Fibroblast of lung (primary cell): ENCODE measurements around the gene CFHR1. TPM values are rescaled to one million over a fixed set of nuclear protein-coding genes. Genes with fewer than 3 reads are reported as not detected.
"Not testable (repeated sequence)": the region's sequence is repeated elsewhere in the genome, so short reads cannot be mapped to it uniquely, and the experiment has no call there.

Experiments
- DNase-seq, 2 donors: peaks; one replicate each; pipeline versions ENCODE4 v3.0.0 to v3.0.0-alpha.2; 2010; ENCODE audit warnings: low read depth in 2 of 2
- H2AFZ ChIP-seq: 2 replicates; pipeline ENCODE4 v1.5.1; 2012; ENCODE audit warnings: low read length, control low read depth, inconsistent platforms
- H3K27ac ChIP-seq: 2 replicates; pipeline ENCODE4 v1.5.1; 2011; ENCODE audit warnings: low read length, control low read depth; ENCODE audit not compliant: insufficient read depth
- H3K27me3 ChIP-seq: 2 replicates; pipeline ENCODE4 v1.5.1; 2011; ENCODE audit warnings: mild to moderate bottlenecking, low read length; ENCODE audit not compliant: control insufficient read depth, insufficient read depth
- H3K36me3 ChIP-seq: 2 replicates; pipeline ENCODE4 v1.5.1; 2011; ENCODE audit warnings: low read length; ENCODE audit not compliant: control insufficient read depth, insufficient read depth
- H3K4me1 ChIP-seq: 2 replicates; pipeline ENCODE4 v1.5.1; 2011; ENCODE audit warnings: low read length; ENCODE audit not compliant: control insufficient read depth, insufficient read depth; ENCODE audit errors: extremely low read depth
- H3K4me2 ChIP-seq: 2 replicates; pipeline ENCODE4 v1.5.1; 2011; ENCODE audit warnings: low read length, control low read depth; ENCODE audit not compliant: insufficient read depth; ENCODE audit errors: extremely low read depth
- H3K4me3 ChIP-seq, 4 experiments: fragments of 200-600 bp in 1 of 4; sonication (generic) in 1 of 4; replicated peaks in 1 of 4; 2 replicates each; pipeline ENCODE4 v1.5.1; 2011 to 2016; ENCODE audit warnings: low read length in 4 of 4, low read depth in 3 of 4, mild to moderate bottlenecking in 3 of 4, control low read depth in 2 of 4, inconsistent platforms in 1 of 4, mixed read lengths in 1 of 4; ENCODE audit not compliant: insufficient read depth in 1 of 4; ENCODE audit errors: control extremely low read depth in 1 of 4
- H3K79me2 ChIP-seq: 2 replicates; pipeline ENCODE4 v1.5.1; 2012; ENCODE audit warnings: mild to moderate bottlenecking, low read length, inconsistent platforms; ENCODE audit not compliant: control insufficient read depth, insufficient read depth
- H3K9ac ChIP-seq: 2 replicates; pipeline ENCODE4 v1.5.1; 2011; ENCODE audit warnings: mild to moderate bottlenecking, low read length, control low read depth; ENCODE audit not compliant: insufficient read depth
- H3K9me3 ChIP-seq: 2 replicates; pipeline ENCODE4 v1.5.1; 2012; ENCODE audit warnings: low read depth, low read length; ENCODE audit not compliant: control insufficient read depth, insufficient read depth
- H4K20me1 ChIP-seq: 2 replicates; pipeline ENCODE4 v1.5.1; 2011; ENCODE audit warnings: low read length; ENCODE audit not compliant: control insufficient read depth, insufficient read depth; ENCODE audit errors: extremely low read depth
- EZH2 ChIP-seq: IDR thresholded peaks from 2 replicates; pipeline ENCODE4 v1.5.1; 2012; ENCODE audit warnings: low read length, control low read depth, mild to moderate bottlenecking; ENCODE audit errors: missing control alignments
- polyA plus RNA-seq, 2 donors: library from polyadenylated mRNA; depleted of rRNA in 1 of 2; stranded (reverse) in 1 of 2; unstranded in 1 of 2; fragments of >200 nt; gene quantifications; 2 replicates each; pipeline ENCODE4 v1.2.1, GENCODE V29; 2011 to 2012; ENCODE audit warnings: missing spikeins in 1 of 2
- total RNA-seq: library from RNA; depleted of rRNA; stranded (reverse); fragments of >200 nt; gene quantifications from 2 replicates; pipeline ENCODE4 v1.2.1, GENCODE V29; 2014
- TF ChIP-seq, protein P1 (sequence below), 2 donors: IDR thresholded peaks in 1 of 2; conservative IDR thresholded peaks in 1 of 2; 1 replicate in 1 of 2; 2 replicates in 1 of 2; pipeline ENCODE4 v1.5.1; 2011 to 2012; ENCODE audit warnings: low read length in 2 of 2, control low read depth in 1 of 2, inconsistent platforms in 1 of 2, low read depth in 1 of 2, mild to moderate bottlenecking in 1 of 2

The CFHR1 gene
- total and polyA plus RNA-seq, 2 donors (not counting 1 experiment from before 2014, with no cell fraction given) = 0.12 to 0.50 TPM

GRCh38 chr1:196827860-196828259 lies 8.3 kb downstream of the CFHR1 start:
- not testable (repeated sequence) for H4K20me1 ChIP-seq, H3K27me3 ChIP-seq, H3K9me3 ChIP-seq, H3K4me3 ChIP-seq, H2AFZ ChIP-seq, H3K4me1 ChIP-seq, H3K36me3 ChIP-seq, H3K79me2 ChIP-seq, H3K4me2 ChIP-seq, H3K9ac ChIP-seq, H3K27ac ChIP-seq
- peak; percentile 67 to 70 for DNase-seq
- TF ChIP-seq, protein P1, sequence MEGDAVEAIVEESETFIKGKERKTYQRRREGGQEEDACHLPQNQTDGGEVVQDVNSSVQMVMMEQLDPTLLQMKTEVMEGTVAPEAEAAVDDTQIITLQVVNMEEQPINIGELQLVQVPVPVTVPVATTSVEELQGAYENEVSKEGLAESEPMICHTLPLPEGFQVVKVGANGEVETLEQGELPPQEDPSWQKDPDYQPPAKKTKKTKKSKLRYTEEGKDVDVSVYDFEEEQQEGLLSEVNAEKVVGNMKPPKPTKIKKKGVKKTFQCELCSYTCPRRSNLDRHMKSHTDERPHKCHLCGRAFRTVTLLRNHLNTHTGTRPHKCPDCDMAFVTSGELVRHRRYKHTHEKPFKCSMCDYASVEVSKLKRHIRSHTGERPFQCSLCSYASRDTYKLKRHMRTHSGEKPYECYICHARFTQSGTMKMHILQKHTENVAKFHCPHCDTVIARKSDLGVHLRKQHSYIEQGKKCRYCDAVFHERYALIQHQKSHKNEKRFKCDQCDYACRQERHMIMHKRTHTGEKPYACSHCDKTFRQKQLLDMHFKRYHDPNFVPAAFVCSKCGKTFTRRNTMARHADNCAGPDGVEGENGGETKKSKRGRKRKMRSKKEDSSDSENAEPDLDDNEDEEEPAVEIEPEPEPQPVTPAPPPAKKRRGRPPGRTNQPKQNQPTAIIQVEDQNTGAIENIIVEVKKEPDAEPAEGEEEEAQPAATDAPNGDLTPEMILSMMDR (conservative IDR thresholded peaks at IDR 0.05 in 1 of 2, IDR thresholded peaks at IDR 0.05 in 1 of 2; ENCODE audit: low read depth in 1 of 2, low read length in 2 of 2) = peak; percentile 10 to 29

DNA sequence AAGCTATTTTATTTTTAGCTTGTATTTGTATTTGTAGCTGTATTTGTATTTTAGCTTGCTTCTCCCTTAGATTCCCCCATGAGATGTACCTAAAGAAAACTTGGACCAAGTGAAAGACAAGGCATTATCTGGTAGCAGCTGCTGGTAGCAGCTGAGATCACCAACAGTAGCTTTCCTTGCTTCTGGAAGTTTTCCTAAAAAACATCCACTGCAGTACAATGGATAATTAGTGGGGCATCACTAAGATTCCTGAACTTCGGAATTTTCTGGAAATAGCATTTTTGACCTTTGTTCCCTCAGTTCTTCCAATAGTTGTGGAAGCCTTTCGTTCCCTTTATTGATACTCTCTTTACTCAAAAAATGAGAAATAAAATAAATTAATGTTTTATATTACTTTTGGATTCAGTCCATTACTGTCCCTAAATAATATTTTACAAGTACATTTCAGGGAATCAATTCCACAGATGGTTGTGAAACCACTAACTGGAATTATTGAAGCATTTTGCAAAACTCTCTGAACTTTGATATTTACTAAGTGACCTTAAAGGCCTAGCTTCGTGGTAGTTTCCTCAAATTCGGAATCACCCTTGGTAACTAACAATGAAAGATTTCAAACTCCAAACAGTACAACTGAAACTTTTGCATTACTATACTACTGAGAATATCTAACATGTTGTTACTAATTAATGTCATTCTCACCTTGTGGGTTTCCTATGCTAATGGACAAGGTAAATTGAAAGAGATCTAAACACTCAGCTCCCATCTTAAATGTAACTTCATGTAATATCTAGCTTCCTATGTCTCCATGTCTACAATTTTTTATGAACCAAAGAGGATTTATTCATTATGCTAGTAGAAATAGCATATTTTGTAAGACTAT lies 30.3 kb downstream of the CFHR1 start:
- not testable (repeated sequence) for H2AFZ ChIP-seq, H4K20me1 ChIP-seq, H3K4me2 ChIP-seq, H3K79me2 ChIP-seq, H3K9ac ChIP-seq, H3K9me3 ChIP-seq, H3K4me1 ChIP-seq, DNase-seq, H3K36me3 ChIP-seq, H3K27me3 ChIP-seq, H3K4me3 ChIP-seq, H3K27ac ChIP-seq

GRCh38 chr1:196856053-196856452 lies 36.5 kb downstream of the CFHR1 start:
- Histone ChIP-seq H4K20me1 (no peaks in the 10 kb centered on the region), H3K9ac (no peak overlapping the region), H2AFZ (no peak overlapping the region), H3K9me3 (no peaks in the 10 kb centered on the region), H3K4me2 (no peak overlapping the region), H3K27me3 (no peaks in the 10 kb centered on the region), H3K27ac (no peak overlapping the region), H3K36me3 (no peaks in the 10 kb centered on the region), H3K4me3 (no peak overlapping the region), H3K79me2 (no peaks in the 10 kb centered on the region), H3K4me1 (no peaks in the 10 kb centered on the region)
- DNase-seq = no peak
- TF ChIP-seq EZH2 = no peak
- TF ChIP-seq, protein P1 (conservative IDR thresholded peaks at IDR 0.05 in 1 of 2, IDR thresholded peaks at IDR 0.05 in 1 of 2; ENCODE audit: low read depth in 1 of 2, low read length in 2 of 2) = no peak
